ENCODE results near the gene NRM.
"Not testable (repeated sequence)": the region's sequence is repeated elsewhere in the genome, so short reads cannot be mapped to it uniquely, and the experiment has no call there.

- TF ChIP-seq POLR2A, POLR2AphosphoS5 (IDR thresholded peaks at IDR 0.05): not testable (repeated sequence)
Observed at GRCh38 chr6:30722025-30722279, 31.2 kb upstream of the NRM start.
